H9 (cell line): Measurements from ENCODE around the gene TNIK. TPM values are rescaled to one million over a fixed set of nuclear protein-coding genes. Genes with fewer than 3 reads are reported as not detected.
A peak's percentile ranks its signal among the peaks of the same experiment; 100 is the strongest.

Source experiments
- DNase-seq: peaks from one replicate; pipeline ENCODE4 v3.0.0-alpha.2; 2017
- H2AFZ ChIP-seq: one replicate; pipeline ENCODE4 v1.6.1; 2013; ENCODE audit warnings: mild to moderate bottlenecking, low read length, control low read depth, moderate library complexity
- H2AK5ac ChIP-seq: 2 replicates; pipeline ENCODE4 v1.6.1; 2013; ENCODE audit warnings: low read length, control low read depth, mixed read lengths; ENCODE audit not compliant: insufficient read length
- H2BK120ac ChIP-seq: one replicate; pipeline ENCODE4 v1.6.1; 2013; ENCODE audit warnings: low read depth, mild to moderate bottlenecking, low read length, control low read depth, inconsistent platforms; ENCODE audit not compliant: poor library complexity, severe bottlenecking
- H2BK12ac ChIP-seq: 2 replicates; pipeline ENCODE4 v1.6.1; 2013; ENCODE audit warnings: low read length, control low read depth, mixed read lengths, low read depth; ENCODE audit not compliant: insufficient read length
- H2BK15ac ChIP-seq: 2 replicates; pipeline ENCODE4 v1.6.1; 2013; ENCODE audit warnings: low read depth, low read length, control low read depth
- H2BK20ac ChIP-seq: one replicate; pipeline ENCODE4 v1.6.1; 2013; ENCODE audit warnings: low read depth, mild to moderate bottlenecking, low read length, control low read depth, inconsistent platforms; ENCODE audit not compliant: poor library complexity, severe bottlenecking
- H2BK5ac ChIP-seq: 2 replicates; pipeline ENCODE4 v1.6.1; 2013; ENCODE audit warnings: low read length, control low read depth, mixed read lengths; ENCODE audit not compliant: insufficient read length
- H3K14ac ChIP-seq: 2 replicates; pipeline ENCODE4 v1.6.1; 2013; ENCODE audit warnings: low read length, control low read depth; ENCODE audit not compliant: insufficient read depth
- H3K18ac ChIP-seq: 2 replicates; pipeline ENCODE4 v1.6.1; 2013; ENCODE audit warnings: low read depth, mild to moderate bottlenecking, mixed read lengths, low read length, control low read depth; ENCODE audit not compliant: insufficient read length
- H3K23ac ChIP-seq: 2 replicates; pipeline ENCODE4 v1.6.1; 2013; ENCODE audit warnings: low read length, control low read depth, mixed read lengths, low read depth; ENCODE audit not compliant: insufficient read length
- H3K23me2 ChIP-seq: 2 replicates; pipeline ENCODE4 v1.6.1; 2013; ENCODE audit warnings: low read depth, mild to moderate bottlenecking, mixed read lengths, low read length, control low read depth; ENCODE audit not compliant: insufficient read length, poor library complexity, severe bottlenecking
- H3K27ac ChIP-seq: 2 replicates; pipeline ENCODE4 v1.5.1; 2013; ENCODE audit warnings: low read length, control low read depth, mixed read lengths, low read depth; ENCODE audit not compliant: insufficient read length
- H3K27me3 ChIP-seq: 2 replicates; pipeline ENCODE4 v1.6.1; 2013; ENCODE audit warnings: low read length, control low read depth, inconsistent platforms; ENCODE audit not compliant: insufficient read depth
- H3K4ac ChIP-seq: 2 replicates; pipeline ENCODE4 v1.6.1; 2013; ENCODE audit warnings: low read depth, mild to moderate bottlenecking, control low read depth, inconsistent platforms, low read length, moderate library complexity
- H3K4me1 ChIP-seq: 2 replicates; pipeline ENCODE4 v1.6.1; 2013; ENCODE audit warnings: low read length, control low read depth, inconsistent platforms; ENCODE audit not compliant: insufficient read depth
- H3K4me2 ChIP-seq: 2 replicates; pipeline ENCODE4 v1.6.1; 2013; ENCODE audit warnings: low read length, control low read depth, mixed read lengths; ENCODE audit not compliant: insufficient read length, insufficient read depth
- H3K56ac ChIP-seq: 2 replicates; pipeline ENCODE4 v1.6.1; 2013; ENCODE audit warnings: low read depth, mild to moderate bottlenecking, mixed read lengths, low read length, control low read depth; ENCODE audit not compliant: insufficient read length
- H3K79me1 ChIP-seq: 2 replicates; pipeline ENCODE4 v1.6.1; 2013; ENCODE audit warnings: low read depth, mild to moderate bottlenecking, moderate library complexity, low read length, control low read depth, inconsistent platforms; ENCODE audit not compliant: insufficient read depth, poor library complexity, severe bottlenecking
- H3K79me2 ChIP-seq: 2 replicates; pipeline ENCODE4 v1.6.1; 2013; ENCODE audit warnings: low read length, control low read depth, inconsistent platforms; ENCODE audit not compliant: insufficient read depth
- H3K9ac ChIP-seq: 2 replicates; pipeline ENCODE4 v1.6.1; 2013; ENCODE audit warnings: low read length, control low read depth, mixed read lengths; ENCODE audit not compliant: insufficient read length; ENCODE audit errors: extremely low read depth
- H3K9me3 ChIP-seq: one replicate; pipeline ENCODE4 v1.6.1; 2013; ENCODE audit warnings: low read depth, low read length, inconsistent platforms; ENCODE audit not compliant: control insufficient read depth
- H3T11ph ChIP-seq: one replicate; pipeline ENCODE4 v1.6.1; 2013; ENCODE audit warnings: mild to moderate bottlenecking, low read length, control low read depth, inconsistent platforms
- H4K20me1 ChIP-seq: one replicate; pipeline ENCODE4 v1.6.1; 2013; ENCODE audit not compliant: control insufficient read depth, insufficient read length, insufficient read depth
- H4K5ac ChIP-seq: 2 replicates; pipeline ENCODE4 v1.6.1; 2013; ENCODE audit warnings: low read depth, mild to moderate bottlenecking, mixed read lengths, low read length, control low read depth; ENCODE audit not compliant: insufficient read length
- H4K8ac ChIP-seq: replicated peaks from 2 replicates; pipeline ENCODE4 v1.6.1; 2013; ENCODE audit warnings: low read length, control low read depth, mixed read lengths, low read depth; ENCODE audit not compliant: insufficient read length
- H4K91ac ChIP-seq: 2 replicates; pipeline ENCODE4 v1.6.1; 2013; ENCODE audit warnings: low read depth, mild to moderate bottlenecking, moderate library complexity, mixed read lengths, low read length, control low read depth; ENCODE audit not compliant: insufficient read length
- H3K27ac Mint-ChIP-seq, 3 experiments: 2 replicates in 2 of 3; 3 replicates in 1 of 3; pipeline ENCODE4 v1.8.0; 2020 to 2021; ENCODE audit warnings: mixed read lengths in 3 of 3, mild to moderate bottlenecking in 1 of 3, moderate library complexity in 1 of 3
- H3K27me3 Mint-ChIP-seq: 2 replicates; pipeline ENCODE4 v1.8.0; 2021; ENCODE audit warnings: low read depth, mild to moderate bottlenecking, moderate library complexity, mixed read lengths
- H3K36me3 Mint-ChIP-seq, 3 experiments: 2 replicates in 2 of 3; 3 replicates in 1 of 3; pipeline ENCODE4 v1.8.0; 2020 to 2021; ENCODE audit warnings: low read depth in 3 of 3, mixed read lengths in 3 of 3; ENCODE audit not compliant: insufficient read depth in 1 of 3
- H3K4me1 Mint-ChIP-seq, 2 experiments: 2 replicates each; pipeline ENCODE4 v1.8.0; 2020; ENCODE audit warnings: mixed read lengths in 2 of 2
- H3K4me3 Mint-ChIP-seq, 2 experiments: 2 replicates in 1 of 2; 3 replicates in 1 of 2; pipeline ENCODE4 v1.8.0; 2020 to 2021; ENCODE audit warnings: mild to moderate bottlenecking in 2 of 2, mixed read lengths in 2 of 2, moderate library complexity in 1 of 2
- H3K9me3 Mint-ChIP-seq, 2 experiments: 2 replicates in 1 of 2; 3 replicates in 1 of 2; pipeline ENCODE4 v1.8.0; 2020; ENCODE audit warnings: mild to moderate bottlenecking in 2 of 2, mixed read lengths in 2 of 2, moderate library complexity in 1 of 2
- CTCF ChIP-seq: fragments of 200-600 bp; sonication (generic); conservative IDR thresholded peaks from 3 replicates; pipeline ENCODE4 v1.8.0; 2021; ENCODE audit warnings: antibody characterized with exemption, mild to moderate bottlenecking
- WGBS: extraction: QIAGEN DNeasy Blood & Tissue Kit; methylation state at CpG from one replicate; pipeline ENCODE4 v1.1.7; 2013; ENCODE audit warnings: missing lambda C conversion rate, low lambda C conversion rate, mixed read lengths; ENCODE audit not compliant: insufficient read length; ENCODE audit errors: extremely low coverage; 5-methylcytosine and 5-hydroxymethylcytosine counted together
- total RNA-seq: library from RNA; stranded (reverse); gene quantifications from 2 replicates; pipeline ENCODE4 v1.2.1, GENCODE V29; 2021

TNIK gene
- total RNA-seq, 1 experiment from 2014 or later: 15.9 TPM

- H3K27me3 ChIP-seq: no peaks in the 10 kb centered on the region
- no peak overlapping the region for H3K14ac ChIP-seq
- no peaks in the 10 kb centered on the region for H3K27me3 Mint-ChIP-seq
- no peak for DNase-seq
- no peak overlapping the region for H3K27ac ChIP-seq
- H2BK120ac ChIP-seq: no peak overlapping the region
- H3K27ac Mint-ChIP-seq: no peak overlapping the region
- H3K23ac ChIP-seq: no peak overlapping the region
- no peaks in the 10 kb centered on the region for H3K79me1 ChIP-seq
- H3K9me3 Mint-ChIP-seq: no peaks in the 10 kb centered on the region
- no peak overlapping the region for H2AFZ ChIP-seq
- no peak overlapping the region for H4K8ac ChIP-seq
- no peak overlapping the region for H2AK5ac ChIP-seq
- peak overlapping the region; percentile 14 for H2BK12ac ChIP-seq
- no peaks in the 10 kb centered on the region for H3K9me3 ChIP-seq
- no peak overlapping the region for H3K56ac ChIP-seq
- no peak overlapping the region for H3K9ac ChIP-seq
- H4K20me1 ChIP-seq: no peaks in the 10 kb centered on the region
- no peak overlapping the region for H3K4ac ChIP-seq
- no peak overlapping the region for H2BK20ac ChIP-seq
- no peak overlapping the region for H4K91ac ChIP-seq
- H3K79me2 ChIP-seq: peaks cover 3% of the 10 kb centered on the region; the same call in 1 of the 2 replicates
- no peak overlapping the region for H3K4me3 Mint-ChIP-seq
- H3K4me1 ChIP-seq: peaks cover 15% of the 10 kb centered on the region; the same call in 1 of the 2 replicates
- no CpG with 5 or more reads among the region's 3 CpGs for WGBS
- TF ChIP-seq CTCF: no peak
- H3K4me2 ChIP-seq: no peak overlapping the region
- H3K23me2 ChIP-seq: no peaks in the 10 kb centered on the region
- no peak overlapping the region for H4K5ac ChIP-seq
- no peak overlapping the region for H3K18ac ChIP-seq
- peaks cover 19 to 22% of the 10 kb centered on the region in 2 experiments for H3K4me1 Mint-ChIP-seq
- 0 out of 7 replicates have a peak, but pooled peaks cover 0 to 2% (median 0%) of the 10 kb centered on the region in 3 experiments for H3K36me3 Mint-ChIP-seq
- no peak overlapping the region for H3T11ph ChIP-seq
- H2BK5ac ChIP-seq: no peak overlapping the region
- H2BK15ac ChIP-seq: no peak overlapping the region
These were observed 199.3 kb downstream of the TNIK start for GRCh38 chr3:171260899-171261298.
